ENCODE measurements around the gene LTA. TPM values are rescaled to one million over a fixed set of nuclear protein-coding genes. Genes with fewer than 3 reads are reported as not detected.

The LTA gene
- polyA plus RNA-seq, 1 donor = 0.96 TPM

DNA sequence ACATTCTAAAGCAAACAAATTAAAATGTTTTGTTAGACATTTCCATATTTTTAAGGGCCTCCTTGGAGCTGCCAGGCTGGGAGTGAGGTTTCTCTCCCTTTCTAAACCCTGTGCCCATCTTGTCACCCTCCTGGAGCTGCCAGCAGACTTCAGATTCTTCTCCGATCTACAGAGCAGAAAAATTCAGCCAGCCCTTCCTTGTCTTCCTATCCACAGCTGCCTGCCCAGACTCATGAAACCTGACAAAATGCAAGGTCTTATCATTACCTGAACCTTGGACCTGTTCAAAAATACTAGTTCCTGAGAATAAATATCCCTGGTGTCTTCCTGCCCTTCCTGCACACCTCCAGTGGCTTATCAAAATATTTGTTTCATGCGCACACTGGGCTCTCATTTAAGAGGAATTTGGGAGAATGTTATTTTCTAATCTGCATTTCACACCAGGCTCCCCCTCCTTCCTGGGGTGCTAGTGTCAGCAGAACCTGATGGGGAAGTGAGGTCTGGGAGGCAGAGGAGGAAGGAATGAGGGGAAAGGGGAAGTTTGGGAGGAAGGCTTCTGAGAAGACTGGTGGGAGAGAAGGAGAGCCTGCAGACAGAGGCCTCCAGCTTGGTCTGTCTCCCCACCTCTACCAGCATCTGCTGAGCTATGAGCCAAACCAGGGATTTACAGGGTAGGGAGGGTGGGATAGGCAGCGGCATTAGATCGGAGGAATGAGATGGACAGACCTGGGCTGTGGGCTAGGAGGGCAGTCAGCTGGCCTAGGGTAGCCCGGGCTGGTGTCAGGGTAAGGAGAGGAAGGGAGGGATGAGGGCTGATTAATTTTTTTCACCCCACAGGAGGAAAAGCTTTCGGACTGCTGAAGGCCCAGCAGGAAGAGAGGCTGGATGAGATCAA lies 42.8 kb downstream of the LTA start, which contains the start of gene AIF1:
Gene AIF1, plus strand, starts transcription at position 551 of the 895 bp plus-strand sequence. Its CDS starts 96 bp downstream, at position 647.
- H3K27ac ChIP-seq (ENCODE audit: low read length) = peak within 1 kb of the TSS; percentile 77
- peak; percentile 42 to 69 for DNase-seq
- H3K4me1 ChIP-seq (ENCODE audit: control insufficient read depth, insufficient read depth, low read length) = peaks cover 24% of the 10 kb centered on the region
- no peaks in the 10 kb centered on the region for H3K27me3 ChIP-seq (ENCODE audit: control insufficient read depth, insufficient read depth, low read length)
- no peaks in the 10 kb centered on the region for H3K36me3 ChIP-seq (ENCODE audit: control insufficient read depth, insufficient read depth, low read length)
- WGBS (ENCODE audit: insufficient coverage, low lambda C conversion rate) = 45% methylated on average over 4 of the region's 6 CpGs
- H3K4me3 ChIP-seq (ENCODE audit: low read length) = peak within 1 kb of the TSS; percentile 13
- no peaks in the 10 kb centered on the region for H3K9me3 ChIP-seq (ENCODE audit: control insufficient read depth, low read depth, low read length)

DNA sequence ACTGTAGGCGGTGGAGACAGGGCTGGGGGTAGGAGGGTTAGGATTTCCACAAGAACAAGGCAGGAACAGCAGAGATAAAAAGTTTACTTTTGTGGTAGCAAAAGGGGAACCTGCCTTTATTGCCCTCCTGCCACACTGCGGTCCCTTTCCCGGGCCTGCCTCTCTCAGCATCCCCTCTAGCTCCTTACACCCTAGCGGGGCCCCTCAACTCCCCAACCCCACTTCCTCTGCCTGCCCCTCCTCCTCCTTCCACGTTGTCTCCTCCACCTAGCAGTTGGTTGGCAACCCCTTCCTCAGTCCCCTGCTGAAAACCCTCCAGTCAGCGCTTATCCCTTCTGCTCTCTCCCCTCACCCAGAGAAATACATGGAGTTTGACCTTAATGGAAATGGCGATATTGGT lies 43.7 kb downstream of the LTA start:
- Histone ChIP-seq H3K27me3 (ENCODE audit: control insufficient read depth, insufficient read depth, low read length) (no peaks in the 10 kb centered on the region), H3K9me3 (ENCODE audit: control insufficient read depth, low read depth, low read length) (no peaks in the 10 kb centered on the region), H3K36me3 (ENCODE audit: control insufficient read depth, insufficient read depth, low read length) (no peaks in the 10 kb centered on the region), H3K4me3 (ENCODE audit: low read length) (peak overlapping the region; percentile 13), H3K4me1 (ENCODE audit: control insufficient read depth, insufficient read depth, low read length) (peaks cover 24% of the 10 kb centered on the region), H3K27ac (ENCODE audit: low read length) (peak overlapping the region; percentile 77)
- no peak for DNase-seq
- WGBS (ENCODE audit: insufficient coverage, low lambda C conversion rate) = no CpG with 5 or more reads among the region's 7 CpGs

DNA sequence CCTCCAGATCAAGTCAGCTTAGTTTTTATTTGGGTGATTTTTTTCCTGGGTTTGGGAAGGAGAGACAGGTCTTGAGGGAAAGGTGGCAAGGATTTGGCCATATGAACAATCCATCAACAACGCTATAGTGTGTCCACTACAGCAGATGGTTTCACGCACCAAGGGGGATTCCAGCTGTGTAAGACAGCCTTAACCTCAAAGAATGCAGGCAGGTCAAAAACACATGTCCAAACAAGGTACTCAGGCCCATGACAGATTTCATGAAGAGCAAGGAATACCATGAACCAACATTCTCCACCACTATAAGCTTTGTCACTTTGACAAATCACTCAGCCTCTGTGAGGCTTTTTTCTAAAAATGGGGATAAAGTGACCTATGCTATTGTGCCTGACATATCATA lies 44.9 kb downstream of the LTA start:
- H3K27ac ChIP-seq (ENCODE audit: low read length) = no peak overlapping the region
- H3K27me3 ChIP-seq (ENCODE audit: control insufficient read depth, insufficient read depth, low read length) = no peaks in the 10 kb centered on the region
- no peak overlapping the region for H3K4me3 ChIP-seq (ENCODE audit: low read length)
- H3K36me3 ChIP-seq (ENCODE audit: control insufficient read depth, insufficient read depth, low read length) = no peaks in the 10 kb centered on the region
- H3K9me3 ChIP-seq (ENCODE audit: control insufficient read depth, low read depth, low read length) = no peaks in the 10 kb centered on the region
- no CpG with 5 or more reads among the region's 2 CpGs for WGBS (ENCODE audit: insufficient coverage, low lambda C conversion rate)
- no peak for DNase-seq
- H3K4me1 ChIP-seq (ENCODE audit: control insufficient read depth, insufficient read depth, low read length) = peaks cover 30% of the 10 kb centered on the region

DNA sequence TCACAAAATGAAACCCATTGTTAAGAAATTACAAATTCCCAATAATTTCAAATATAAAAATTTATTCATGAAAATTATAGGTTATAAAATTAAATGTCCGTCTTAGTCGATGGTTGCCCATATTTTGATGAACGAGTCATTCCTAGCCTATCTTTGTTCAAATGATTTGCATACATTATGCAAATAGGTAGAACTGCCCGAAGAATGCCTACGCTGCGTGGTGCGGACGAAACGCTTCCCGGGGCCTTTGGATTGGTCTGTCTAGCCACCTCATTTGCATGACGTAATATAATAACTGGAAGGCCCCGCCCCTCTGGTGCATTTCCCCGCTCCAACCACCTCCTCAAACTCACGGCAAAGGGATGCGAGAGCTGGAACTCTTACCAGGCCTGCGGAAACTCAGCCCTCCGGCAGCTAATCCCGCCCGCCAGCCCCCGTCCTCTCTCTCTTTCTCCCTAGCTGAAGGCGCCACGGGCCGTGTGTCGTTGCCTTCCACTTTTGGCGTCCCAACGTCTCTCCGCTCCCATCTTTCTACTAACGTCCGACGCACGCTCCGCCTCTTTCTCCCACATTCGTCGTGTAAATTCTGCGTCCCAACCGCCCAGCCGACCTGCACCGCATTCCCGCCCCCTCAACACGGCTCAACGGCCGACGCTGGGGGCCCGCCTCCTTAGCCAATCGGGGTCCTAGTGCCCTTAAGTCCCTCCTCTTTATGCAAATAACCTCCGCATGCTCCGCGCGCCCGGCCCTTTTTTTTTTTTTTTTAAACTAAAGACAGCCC lies 47.9 kb downstream of the LTA start:
- WGBS (ENCODE audit: insufficient coverage, low lambda C conversion rate) = no CpG with 5 or more reads among the region's 50 CpGs
- H3K27me3 ChIP-seq (ENCODE audit: control insufficient read depth, insufficient read depth, low read length) = no peaks in the 10 kb centered on the region

DNA sequence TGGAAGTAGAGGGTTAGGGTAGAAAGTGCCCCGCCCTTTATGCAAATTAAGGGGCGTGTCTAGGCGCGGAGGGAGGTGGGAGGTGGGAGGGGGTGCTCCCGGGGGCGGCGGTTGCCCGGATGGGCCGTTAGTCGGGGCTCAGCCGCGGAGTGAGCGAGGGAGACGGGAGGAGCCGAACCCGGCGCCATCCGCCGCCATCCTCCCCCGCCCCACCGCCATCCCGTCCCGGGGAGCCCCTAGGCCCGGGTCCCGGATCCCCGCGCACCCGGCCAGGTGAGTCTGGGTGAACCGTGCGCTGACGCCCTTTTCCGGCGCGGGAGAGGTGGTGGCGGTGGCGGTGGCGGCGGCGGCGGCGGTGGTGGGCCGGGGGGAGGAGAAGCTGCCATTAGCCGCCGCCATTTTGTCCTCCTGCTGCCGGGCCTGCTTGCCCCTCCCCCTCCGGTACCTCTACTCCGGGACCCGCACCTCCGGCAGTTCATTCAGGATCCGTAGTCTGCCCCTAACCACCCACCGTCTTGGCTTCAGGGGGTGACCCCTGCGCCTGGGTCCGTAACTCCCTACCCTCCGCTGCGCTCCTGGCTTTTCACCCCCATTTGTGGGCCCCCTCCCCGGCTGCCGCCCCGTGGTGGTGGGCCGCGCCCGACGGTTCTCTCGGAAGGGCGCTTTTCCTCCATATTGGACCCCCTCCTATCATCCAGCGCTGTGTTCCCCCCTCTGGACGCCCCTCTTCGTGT lies 48.7 kb downstream of the LTA start, which contains the start of gene PRRC2A:
Gene PRRC2A, plus strand, starts transcription at position 130 of the 734 bp plus-strand sequence. CDS start 2,075 bp downstream, outside the sequence.
- Histone ChIP-seq H3K27me3 (ENCODE audit: control insufficient read depth, insufficient read depth, low read length) (no peaks in the 10 kb centered on the region), H3K36me3 (ENCODE audit: control insufficient read depth, insufficient read depth, low read length) (peaks cover 32% of the 10 kb centered on the region), H3K9me3 (ENCODE audit: control insufficient read depth, low read depth, low read length) (no peaks in the 10 kb centered on the region), H3K4me1 (ENCODE audit: control insufficient read depth, insufficient read depth, low read length) (peaks cover 16% of the 10 kb centered on the region), H3K4me3 (ENCODE audit: low read length) (peak within 1 kb of the TSS; percentile 92), H3K27ac (ENCODE audit: low read length) (peak within 1 kb of the TSS; percentile 98)
- no CpG with 5 or more reads among the region's 67 CpGs for WGBS (ENCODE audit: insufficient coverage, low lambda C conversion rate)
- DNase-seq = peak in 1 of 2 donors; percentile 49

More for the DNA sequence above, 47.9 kb downstream of the LTA start:
- no peaks in the 10 kb centered on the region for H3K9me3 ChIP-seq (ENCODE audit: control insufficient read depth, low read depth, low read length)
- DNase-seq = peak; percentile 99 to 100
- H3K27ac ChIP-seq (ENCODE audit: low read length) = peak overlapping the region; percentile 98
- peaks cover 22% of the 10 kb centered on the region for H3K4me1 ChIP-seq (ENCODE audit: control insufficient read depth, insufficient read depth, low read length)
- peaks cover 25% of the 10 kb centered on the region for H3K36me3 ChIP-seq (ENCODE audit: control insufficient read depth, insufficient read depth, low read length)
- peak overlapping the region; percentile 92 for H3K4me3 ChIP-seq (ENCODE audit: low read length)

DNA sequence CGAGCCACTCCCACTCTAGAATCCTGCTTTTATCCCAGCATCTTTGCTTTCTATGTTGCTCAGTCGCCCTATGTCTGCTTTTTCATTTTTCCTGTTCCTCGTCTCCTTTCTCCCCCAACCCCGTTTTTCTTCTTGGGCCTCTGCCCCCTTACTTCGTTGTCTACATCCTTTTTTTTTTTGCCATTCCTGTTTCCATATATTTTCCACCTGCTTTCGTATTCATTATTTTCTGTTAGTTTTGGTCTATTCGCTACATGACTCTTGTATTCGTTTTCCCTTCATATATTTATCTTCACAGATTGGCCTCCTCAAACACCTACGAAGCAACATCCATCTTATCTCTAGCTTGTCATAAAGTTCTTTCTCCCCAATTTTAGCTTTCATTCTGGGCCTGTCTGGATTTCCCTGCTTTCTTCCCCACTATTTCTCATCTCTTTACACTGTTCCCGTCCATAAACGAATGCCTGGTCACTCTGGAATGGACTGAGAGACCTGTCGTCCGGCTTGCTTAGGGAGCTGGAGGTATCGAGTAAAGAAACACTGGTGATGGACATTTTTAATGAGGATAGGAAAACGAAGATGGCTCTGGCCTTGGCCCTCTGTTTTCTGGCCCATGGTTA lies 49.3 kb downstream of the LTA start:
- Histone ChIP-seq H3K36me3 (ENCODE audit: control insufficient read depth, insufficient read depth, low read length) (peaks cover 39% of the 10 kb centered on the region), H3K9me3 (ENCODE audit: control insufficient read depth, low read depth, low read length) (no peaks in the 10 kb centered on the region), H3K27me3 (ENCODE audit: control insufficient read depth, insufficient read depth, low read length) (no peaks in the 10 kb centered on the region), H3K4me3 (ENCODE audit: low read length) (peak overlapping the region; percentile 92), H3K4me1 (ENCODE audit: control insufficient read depth, insufficient read depth, low read length) (peaks cover 16% of the 10 kb centered on the region), H3K27ac (ENCODE audit: low read length) (peak overlapping the region; percentile 95)
- DNase-seq = peak in 1 of 2 donors; percentile 28
- 4% methylated on average over 9 of the region's 15 CpGs for WGBS (ENCODE audit: insufficient coverage, low lambda C conversion rate)

DNA sequence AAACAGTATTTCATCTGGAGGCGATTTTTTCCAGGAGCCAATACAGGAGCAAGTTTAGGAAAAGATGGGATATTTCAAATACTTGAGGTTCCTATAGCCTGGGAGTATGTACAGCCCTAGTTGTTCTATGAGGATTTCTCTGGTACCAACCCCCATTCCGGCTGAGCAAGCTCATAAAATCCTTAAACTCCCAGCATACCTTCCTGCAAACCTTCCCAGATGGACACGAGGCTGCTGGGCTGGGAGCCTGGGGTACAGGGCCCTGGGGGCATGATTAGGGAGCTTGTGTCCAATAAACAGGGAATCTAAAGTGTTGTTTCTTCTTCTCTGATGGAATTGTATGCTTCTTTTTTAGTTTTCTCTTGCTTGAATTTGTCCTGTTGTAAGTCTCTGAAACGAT lies 49.9 kb downstream of the LTA start:
- Histone ChIP-seq H3K27me3 (ENCODE audit: control insufficient read depth, insufficient read depth, low read length) (no peaks in the 10 kb centered on the region), H3K4me1 (ENCODE audit: control insufficient read depth, insufficient read depth, low read length) (peaks cover 16% of the 10 kb centered on the region), H3K27ac (ENCODE audit: low read length) (peak overlapping the region; percentile 95), H3K9me3 (ENCODE audit: control insufficient read depth, low read depth, low read length) (no peaks in the 10 kb centered on the region), H3K36me3 (ENCODE audit: control insufficient read depth, insufficient read depth, low read length) (peaks cover 45% of the 10 kb centered on the region), H3K4me3 (ENCODE audit: low read length) (peak overlapping the region; percentile 92)
- 0% methylated on average over 1 of the region's 4 CpGs for WGBS (ENCODE audit: insufficient coverage, low lambda C conversion rate)
- peak in 1 of 2 donors; percentile 31 for DNase-seq

DNA sequence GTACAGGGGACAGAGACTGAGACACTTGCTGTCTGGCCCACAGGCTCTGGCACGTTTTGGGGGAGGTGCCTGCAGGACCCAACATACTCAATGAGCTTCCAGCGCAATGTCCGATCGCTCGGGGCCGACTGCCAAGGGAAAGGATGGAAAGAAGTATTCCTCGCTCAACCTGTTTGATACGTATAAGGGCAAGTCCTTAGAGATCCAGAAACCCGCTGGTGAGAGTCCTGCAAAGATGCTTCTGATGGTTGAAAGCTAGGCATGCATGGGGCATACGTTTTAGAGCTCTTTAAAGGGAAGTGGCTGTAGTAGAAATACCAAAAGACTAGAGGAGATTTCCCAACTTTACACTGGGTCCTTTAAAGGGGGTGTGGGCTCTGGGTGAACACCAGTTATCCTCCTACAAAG lies 50.6 kb downstream of the LTA start:
- no peak overlapping the region for H3K4me3 ChIP-seq (ENCODE audit: low read length)
- DNase-seq = no peak

More for the DNA sequence above, 50.6 kb downstream of the LTA start:
- H3K9me3 ChIP-seq (ENCODE audit: control insufficient read depth, low read depth, low read length) = no peaks in the 10 kb centered on the region
- WGBS (ENCODE audit: insufficient coverage, low lambda C conversion rate) = no CpG with 5 or more reads among the region's 10 CpGs
- H3K27ac ChIP-seq (ENCODE audit: low read length) = no peak overlapping the region
- no peaks in the 10 kb centered on the region for H3K27me3 ChIP-seq (ENCODE audit: control insufficient read depth, insufficient read depth, low read length)
- peaks cover 16% of the 10 kb centered on the region for H3K4me1 ChIP-seq (ENCODE audit: control insufficient read depth, insufficient read depth, low read length)
- peaks cover 52% of the 10 kb centered on the region for H3K36me3 ChIP-seq (ENCODE audit: control insufficient read depth, insufficient read depth, low read length)

Data from large intestine (tissue), 3 donors.